Mesenchymal stem cell (in vitro differentiated cells and primary cell): Measurements from ENCODE around the gene WASL.

Experiments used
- DNase-seq: peaks from one replicate; pipeline ENCODE4 v3.0.0-alpha.2; 2013
- H2AFZ ChIP-seq: one replicate; pipeline ENCODE4 v1.6.1; 2013; ENCODE audit warnings: low read depth, mild to moderate bottlenecking, control low read depth, inconsistent platforms, low read length, moderate library complexity
- H2AK5ac ChIP-seq: 2 replicates; pipeline ENCODE4 v1.6.1; 2013; ENCODE audit warnings: low read length, moderate library complexity, mild to moderate bottlenecking, inconsistent platforms; ENCODE audit not compliant: severe bottlenecking
- H2BK120ac ChIP-seq: one replicate; pipeline ENCODE4 v1.6.1; 2013; ENCODE audit warnings: low read depth, mild to moderate bottlenecking, inconsistent platforms, low read length, moderate library complexity
- H2BK12ac ChIP-seq, 2 experiments: one replicate each; pipeline ENCODE4 v1.6.1; 2013; ENCODE audit warnings: inconsistent platforms in 2 of 2, low read length in 2 of 2, mild to moderate bottlenecking in 2 of 2, moderate library complexity in 2 of 2, control low read depth in 1 of 2
- H2BK15ac ChIP-seq: one replicate; pipeline ENCODE4 v1.6.1; 2013; ENCODE audit warnings: mild to moderate bottlenecking, low read depth, inconsistent platforms; ENCODE audit not compliant: poor library complexity, severe bottlenecking
- H2BK5ac ChIP-seq: 2 replicates; pipeline ENCODE4 v1.6.1; 2013; ENCODE audit warnings: low read depth, mild to moderate bottlenecking, low read length, control low read depth, inconsistent platforms; ENCODE audit not compliant: poor library complexity, severe bottlenecking
- H3K14ac ChIP-seq, 2 experiments: one replicate each; pipeline ENCODE4 v1.6.1; 2013; ENCODE audit warnings: inconsistent platforms in 2 of 2, low read length in 2 of 2, control low read depth in 1 of 2, mild to moderate bottlenecking in 1 of 2, moderate library complexity in 1 of 2
- H3K18ac ChIP-seq, 2 experiments: one replicate each; pipeline ENCODE4 v1.6.1; 2013; ENCODE audit warnings: inconsistent platforms in 2 of 2, low read length in 2 of 2, control low read depth in 1 of 2, low read depth in 1 of 2, mild to moderate bottlenecking in 1 of 2
- H3K23ac ChIP-seq, 2 experiments: one replicate each; pipeline ENCODE4 v1.6.1; 2013; ENCODE audit warnings: inconsistent platforms in 2 of 2, low read length in 2 of 2, mild to moderate bottlenecking in 2 of 2, moderate library complexity in 2 of 2, control low read depth in 1 of 2
- H3K27ac ChIP-seq: 2 replicates; pipeline ENCODE4 v1.5.1; 2013; ENCODE audit warnings: mild to moderate bottlenecking, moderate library complexity, low read length, control low read depth, inconsistent platforms; ENCODE audit not compliant: poor library complexity, severe bottlenecking
- H3K27me3 ChIP-seq, 2 experiments: 2 replicates each; pipeline versions ENCODE4 v1.6.1 to v1.7.0; 2013; ENCODE audit warnings: low read length in 2 of 2, mild to moderate bottlenecking in 2 of 2, moderate library complexity in 2 of 2, control low read depth in 1 of 2, inconsistent platforms in 1 of 2; ENCODE audit not compliant: control insufficient read depth in 1 of 2, insufficient read depth in 1 of 2
- H3K36me3 ChIP-seq, 2 experiments: 2 replicates each; pipeline versions ENCODE4 v1.6.1 to v1.7.0; 2013; ENCODE audit warnings: low read length in 2 of 2, control low read depth in 1 of 2, inconsistent platforms in 1 of 2, low read depth in 1 of 2, mild to moderate bottlenecking in 1 of 2; ENCODE audit not compliant: insufficient read depth in 2 of 2, control insufficient read depth in 1 of 2
- H3K4ac ChIP-seq, 2 experiments: one replicate each; pipeline ENCODE4 v1.6.1; 2013; ENCODE audit warnings: inconsistent platforms in 2 of 2, low read length in 2 of 2, mild to moderate bottlenecking in 2 of 2, moderate library complexity in 2 of 2, control low read depth in 1 of 2, low read depth in 1 of 2
- H3K4me1 ChIP-seq: 2 replicates; pipeline ENCODE4 v1.6.1; 2013; ENCODE audit warnings: low read depth, low read length, control low read depth; ENCODE audit not compliant: control insufficient read depth, insufficient read depth
- H3K4me2 ChIP-seq: 2 replicates; pipeline ENCODE4 v1.6.1; 2013; ENCODE audit warnings: low read length, mild to moderate bottlenecking, inconsistent platforms; ENCODE audit not compliant: poor library complexity, severe bottlenecking
- H3K4me3 ChIP-seq, 2 experiments: 2 replicates each; pipeline versions ENCODE4 v1.5.1 to v1.7.0; 2013; ENCODE audit warnings: low read length in 2 of 2, mild to moderate bottlenecking in 2 of 2, control low read depth in 1 of 2, low read depth in 1 of 2; ENCODE audit not compliant: insufficient read depth in 1 of 2
- H3K79me1 ChIP-seq: replicated peaks from 2 replicates; pipeline ENCODE4 v1.6.1; 2013; ENCODE audit warnings: mild to moderate bottlenecking, control low read depth, low read length, inconsistent platforms; ENCODE audit not compliant: poor library complexity, severe bottlenecking
- H3K9ac ChIP-seq: 2 replicates; pipeline ENCODE4 v1.7.0; 2013; ENCODE audit warnings: mild to moderate bottlenecking, low read length, moderate library complexity
- H3K9me3 ChIP-seq: 2 replicates; pipeline ENCODE4 v1.7.0; 2013; ENCODE audit warnings: mild to moderate bottlenecking, low read length; ENCODE audit not compliant: control insufficient read depth
- H4K8ac ChIP-seq: one replicate; pipeline ENCODE4 v1.6.1; 2013; ENCODE audit warnings: inconsistent platforms, mild to moderate bottlenecking, low read length, moderate library complexity
- H4K91ac ChIP-seq: one replicate; pipeline ENCODE4 v1.6.1; 2013; ENCODE audit warnings: mild to moderate bottlenecking, low read length, inconsistent platforms
- WGBS: methylation state at CpG from one replicate; pipeline ENCODE4 v1.1.7; 2013; ENCODE audit warnings: mixed read lengths; 5-methylcytosine and 5-hydroxymethylcytosine counted together

The WASL gene

DNA sequence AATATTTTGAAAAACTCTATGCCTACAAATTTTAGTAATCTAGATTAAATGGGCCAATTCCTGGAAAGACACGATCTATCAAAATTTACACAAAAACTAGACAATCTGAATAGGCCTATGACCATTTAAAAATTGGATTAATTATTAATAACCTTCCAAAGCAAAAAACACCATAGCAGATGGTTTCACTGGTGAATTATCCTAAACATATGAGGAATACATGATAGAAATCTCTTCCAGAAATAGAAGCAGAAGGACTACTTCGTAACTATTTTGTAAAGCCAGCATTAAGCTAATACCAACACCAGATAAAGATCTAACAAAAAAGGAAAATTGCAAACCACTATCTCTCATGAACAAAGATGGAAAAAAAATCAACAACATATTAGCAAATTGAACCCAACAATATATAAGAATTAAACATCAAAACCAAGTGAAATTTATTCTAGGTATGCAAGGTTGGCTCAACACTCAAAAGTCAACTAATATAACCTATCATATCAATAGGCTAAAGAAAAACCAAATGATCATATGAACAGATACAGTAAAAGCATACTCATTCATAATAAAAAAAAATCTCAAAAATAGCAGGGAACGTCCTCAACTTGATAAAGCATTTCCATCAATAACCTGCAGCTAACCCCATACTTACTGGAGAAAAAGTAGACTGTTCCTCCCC lies 16.3 kb downstream of the WASL start:
- Histone ChIP-seq H3K14ac (no peak overlapping the region), H4K8ac (no peak overlapping the region), H3K4ac (no peak overlapping the region), H3K4me2 (no peak overlapping the region), H3K4me1 (peaks cover 3% of the 10 kb centered on the region), H3K18ac (no peak overlapping the region), H3K27me3 (no peaks in the 10 kb centered on the region), H3K9me3 (no peaks in the 10 kb centered on the region), H2AK5ac (no peak overlapping the region), H2BK12ac (no peak overlapping the region), H2AFZ (no peak overlapping the region), H2BK120ac (no peak overlapping the region), H3K36me3 (no peaks in the 10 kb centered on the region), H3K9ac (no peak overlapping the region), H4K91ac (no peak overlapping the region), H3K23ac (no peak overlapping the region), H3K4me3 (no peak overlapping the region), H2BK15ac (no peak overlapping the region), H3K27ac (no peak overlapping the region), H3K79me1 (no peaks in the 10 kb centered on the region), H2BK5ac (no peak overlapping the region)
- WGBS = 100% methylated on average over 2 of the region's 3 CpGs
- DNase-seq = no peak

DNA sequence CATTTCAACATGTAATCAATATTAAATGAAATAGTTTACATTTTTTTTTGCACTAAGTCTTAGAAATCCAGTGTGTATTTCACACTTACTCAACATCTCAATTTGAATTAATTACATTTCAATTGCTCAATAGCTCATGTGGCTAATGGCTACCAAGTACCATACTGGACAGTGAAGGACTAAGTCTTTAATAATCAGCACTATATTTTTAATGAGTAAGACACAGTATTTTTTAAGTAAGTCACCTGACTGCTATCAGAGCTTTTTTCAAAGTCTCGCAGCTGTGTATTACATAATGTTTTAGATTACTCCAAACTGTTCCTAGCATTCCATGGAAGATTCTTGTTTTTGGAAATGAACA lies 19.6 kb downstream of the WASL start:
- Histone ChIP-seq H2AK5ac (no peak overlapping the region), H2BK12ac (no peak overlapping the region), H3K79me1 (no peaks in the 10 kb centered on the region), H3K4me3 (no peak overlapping the region), H2BK5ac (no peak overlapping the region), H2BK120ac (no peak overlapping the region), H3K9me3 (no peaks in the 10 kb centered on the region), H3K9ac (no peak overlapping the region), H3K23ac (no peak overlapping the region), H3K18ac (no peak overlapping the region), H2AFZ (no peak overlapping the region), H3K4ac (no peak overlapping the region), H3K4me2 (no peak overlapping the region), H3K36me3 (no peaks in the 10 kb centered on the region), H4K91ac (no peak overlapping the region), H3K14ac (no peak overlapping the region), H3K27ac (no peak overlapping the region), H3K4me1 (peaks cover 6% of the 10 kb centered on the region), H3K27me3 (no peaks in the 10 kb centered on the region), H2BK15ac (no peak overlapping the region), H4K8ac (no peak overlapping the region)
- WGBS = no CpG with 5 or more reads among the region's 1 CpG
- no peak for DNase-seq

DNA sequence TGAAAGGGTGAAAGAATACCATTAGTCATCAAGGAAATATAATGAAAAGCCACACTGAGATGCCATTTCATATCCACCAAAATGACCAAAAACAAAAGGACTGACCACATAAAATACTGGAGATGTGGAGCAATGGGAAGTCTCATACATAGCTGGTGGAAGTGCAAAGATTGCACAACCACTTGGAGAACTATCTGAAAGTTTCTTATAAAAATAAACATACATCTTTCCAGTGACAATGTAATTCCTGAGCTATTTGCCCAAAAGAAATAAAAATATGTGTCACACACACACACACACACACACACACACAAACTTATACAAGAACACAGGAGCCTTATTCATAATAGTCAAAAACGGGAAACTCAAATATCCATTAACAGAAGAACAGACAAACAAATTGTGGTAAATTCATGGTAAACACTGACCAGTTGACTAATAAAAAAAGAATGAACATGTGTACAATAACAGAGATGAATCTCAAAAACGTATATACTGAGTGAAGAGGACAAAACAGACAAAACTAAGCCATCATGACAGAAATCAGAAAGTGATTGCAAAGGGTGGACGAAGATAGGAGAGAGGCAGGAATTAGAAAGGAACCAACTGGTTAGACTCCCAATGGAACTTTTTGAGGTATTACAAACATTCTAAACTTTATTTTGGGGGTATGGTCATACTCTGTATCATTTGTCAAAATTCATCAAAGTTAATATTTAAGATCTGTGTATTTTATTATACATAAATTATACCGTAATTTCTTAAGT lies 21.5 kb downstream of the WASL start:
- no peak overlapping the region for H4K8ac ChIP-seq
- no peak overlapping the region for H4K91ac ChIP-seq
- H3K18ac ChIP-seq = no peak overlapping the region

DNA sequence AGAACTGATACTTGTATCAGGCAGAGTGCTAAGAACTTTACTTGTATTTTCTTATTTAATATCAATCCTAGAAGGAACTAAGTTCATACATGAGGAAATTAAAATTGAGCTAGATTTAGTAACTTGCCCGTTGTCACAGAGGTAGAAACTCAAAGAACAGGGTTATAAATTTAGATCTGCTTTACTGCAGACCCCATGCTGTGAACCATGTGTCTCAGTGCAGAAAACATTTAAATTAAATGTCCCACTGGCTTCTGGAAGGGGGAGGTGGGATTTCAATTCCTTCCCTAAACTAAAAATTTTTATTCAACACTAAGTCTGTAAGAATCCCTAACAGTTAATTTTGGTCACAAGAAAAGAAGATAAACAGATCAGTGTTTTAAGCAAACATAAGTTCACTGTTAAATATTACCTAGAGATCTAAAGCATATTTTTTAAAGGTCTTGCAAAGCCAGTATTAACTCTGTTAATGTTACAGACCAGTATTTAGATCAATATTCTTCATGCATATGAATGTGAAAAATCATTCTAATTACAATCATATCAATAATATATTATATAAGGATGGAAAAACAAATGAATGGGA lies 23.1 kb downstream of the WASL start:
- Histone ChIP-seq H3K14ac (no peak overlapping the region), H3K27me3 (no peaks in the 10 kb centered on the region), H2AFZ (no peak overlapping the region), H3K4me1 (peaks cover 8% of the 10 kb centered on the region), H3K4me2 (no peak overlapping the region), H3K27ac (peak overlapping the region; percentile 28), H3K4ac (no peak overlapping the region), H4K8ac (no peak overlapping the region), H2BK12ac (no peak overlapping the region), H4K91ac (no peak overlapping the region), H2BK120ac (no peak overlapping the region), H2BK15ac (no peak overlapping the region), H3K36me3 (no peaks in the 10 kb centered on the region), H3K79me1 (no peaks in the 10 kb centered on the region), H2BK5ac (no peak overlapping the region), H2AK5ac (no peak overlapping the region), H3K23ac (no peak overlapping the region), H3K18ac (no peak overlapping the region), H3K9ac (no peak overlapping the region), H3K4me3 (no peak overlapping the region), H3K9me3 (no peaks in the 10 kb centered on the region)
- DNase-seq = no peak
- no CpG with 5 or more reads among the region's 1 CpG for WGBS

More for the DNA sequence above, 21.5 kb downstream of the WASL start:
- Histone ChIP-seq H3K4me1 (peaks cover 8% of the 10 kb centered on the region), H3K27ac (peak overlapping the region; percentile 63), H2BK12ac (no peak overlapping the region), H3K36me3 (no peaks in the 10 kb centered on the region), H3K23ac (no peak overlapping the region), H3K27me3 (no peaks in the 10 kb centered on the region), H2BK5ac (no peak overlapping the region), H2AK5ac (no peak overlapping the region), H2AFZ (no peak overlapping the region), H3K14ac (no peak overlapping the region), H3K79me1 (no peaks in the 10 kb centered on the region), H2BK15ac (no peak overlapping the region), H3K9me3 (no peaks in the 10 kb centered on the region), H3K4ac (no peak overlapping the region), H2BK120ac (no peak overlapping the region), H3K4me2 (no peak overlapping the region), H3K4me3 (peak overlapping the region in 1 of 2 experiments; percentile 19), H3K9ac (no peak overlapping the region)
- DNase-seq = peak; percentile 89
- WGBS = 0% methylated on average over 2 of the region's 4 CpGs
